ENCODE data around the gene PRR23E.

PRR23E gene

DNA sequence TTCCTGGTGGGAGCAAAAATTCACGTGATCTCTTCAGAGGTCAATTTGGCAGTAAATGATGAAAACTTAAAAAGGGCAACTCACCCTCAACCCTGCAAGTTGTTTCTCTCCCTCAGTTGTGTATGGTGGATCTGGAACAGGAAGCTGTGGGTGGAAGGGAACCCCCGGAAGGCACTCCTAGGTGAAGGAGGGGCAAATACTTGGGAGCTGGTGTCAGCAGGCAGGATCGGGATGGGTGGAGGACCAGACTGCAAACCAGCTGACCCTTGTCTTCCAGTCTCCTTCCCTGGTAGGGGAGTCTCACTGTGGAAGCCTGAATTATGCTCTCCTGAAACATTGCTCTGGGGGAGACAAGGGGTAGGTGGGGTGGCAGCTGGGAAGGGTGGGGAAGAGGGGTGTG lies 33.5 kb downstream of the PRR23E start:
- DNase-seq (ENCODE audit: low read depth, low spot score) = no peak

DNA sequence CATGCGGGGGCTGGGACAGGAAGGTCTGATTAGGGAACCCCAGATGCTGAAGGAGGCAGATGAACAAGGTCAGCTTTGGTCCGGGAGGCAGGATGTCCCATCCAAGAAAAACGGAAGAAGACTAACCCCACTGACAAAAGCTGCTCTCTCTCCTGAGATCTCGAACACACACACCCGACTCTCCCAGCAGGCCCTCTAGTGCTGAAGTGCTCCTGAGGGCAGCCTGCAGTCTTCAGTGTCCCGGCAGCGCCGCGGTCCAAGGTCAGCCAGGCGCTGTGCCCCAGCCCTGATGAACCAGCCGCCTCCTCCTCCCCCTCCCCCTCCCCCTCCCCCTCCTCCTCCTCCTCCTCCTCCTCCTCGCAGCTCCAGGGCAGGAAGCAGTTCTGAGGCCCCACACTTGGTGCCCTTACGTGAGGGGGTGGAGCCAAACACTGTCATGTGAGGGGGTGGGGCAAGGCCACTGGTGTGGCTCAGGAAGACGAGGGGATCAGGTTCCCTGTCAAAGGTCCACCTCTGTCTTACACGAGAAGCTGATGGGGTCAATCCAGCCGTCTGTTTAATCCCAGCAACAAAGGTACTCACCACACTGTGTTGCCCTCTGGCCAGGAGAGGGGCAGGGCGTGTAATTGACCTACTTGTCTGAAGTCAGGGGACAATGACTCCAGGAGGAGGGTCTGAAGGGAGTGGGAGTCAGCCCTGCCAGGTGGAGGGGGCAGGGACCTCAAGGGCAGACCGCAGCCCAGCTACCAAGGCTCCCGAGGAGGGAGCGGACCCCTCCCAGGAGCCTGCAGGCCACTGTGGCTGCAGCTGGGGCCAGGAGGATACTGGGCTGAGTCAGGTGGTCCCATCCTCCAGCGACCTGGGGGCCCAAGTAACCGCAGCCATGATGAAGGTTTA lies 34.3 kb downstream of the PRR23E start:
- no peak for DNase-seq (ENCODE audit: low read depth, low spot score)

DNA sequence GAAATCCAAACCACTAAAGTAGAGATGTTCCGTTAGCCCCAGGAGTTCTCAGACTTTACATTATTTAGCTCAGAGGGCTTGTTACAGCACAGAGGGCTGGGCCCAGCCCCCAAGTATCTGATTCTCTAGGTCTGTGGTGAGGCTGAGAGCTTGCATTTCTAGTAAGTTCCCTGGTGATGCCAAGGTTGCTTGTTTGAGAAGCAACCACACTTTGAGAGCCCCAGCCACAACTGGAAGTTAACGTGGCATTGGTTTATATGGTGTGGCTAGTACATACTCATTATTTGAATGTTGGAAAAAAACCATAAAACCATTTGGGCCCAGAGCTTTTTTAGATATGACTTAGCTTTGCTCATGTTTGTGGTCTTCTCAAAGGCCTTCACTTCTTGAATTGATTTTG lies 35.9 kb downstream of the PRR23E start:
- DNase-seq (ENCODE audit: low read depth, low spot score) = no peak

DNA sequence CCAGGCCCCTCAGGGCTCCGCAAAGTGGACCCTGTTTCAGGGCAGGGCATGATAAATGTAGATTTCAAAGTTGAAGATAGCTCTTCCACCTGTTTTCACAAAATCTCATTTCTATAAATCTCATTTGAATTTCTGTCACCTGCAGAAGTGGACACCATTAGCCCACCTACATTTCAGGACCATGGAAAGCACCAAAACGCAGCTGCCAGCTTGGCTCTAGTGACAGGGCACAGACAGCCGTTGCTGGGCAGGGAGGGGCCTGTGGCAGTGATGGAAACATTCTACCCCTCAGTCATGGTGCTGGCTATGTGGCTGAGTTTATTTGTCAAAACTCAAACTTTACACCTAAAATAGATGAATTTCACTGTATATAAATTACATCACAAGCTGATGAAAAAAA lies 40.4 kb downstream of the PRR23E start:
- no peak for DNase-seq (ENCODE audit: low read depth, low spot score)

GRCh38 chr3:127234778-127235177 lies 41.8 kb downstream of the PRR23E start:
- no peak for DNase-seq (ENCODE audit: low read depth, low spot score)

- DNase-seq (ENCODE audit: low read depth, low spot score) = no peak
These were observed 42.8 kb downstream of the PRR23E start for GRCh38 chr3:127235706-127236105.

- no peak for DNase-seq (ENCODE audit: low read depth, low spot score)
These were observed 44.9 kb downstream of the PRR23E start for GRCh38 chr3:127237835-127238234.

- DNase-seq (ENCODE audit: low read depth, low spot score) = no peak
These were observed 45.7 kb downstream of the PRR23E start for GRCh38 chr3:127238602-127239001.

DNA sequence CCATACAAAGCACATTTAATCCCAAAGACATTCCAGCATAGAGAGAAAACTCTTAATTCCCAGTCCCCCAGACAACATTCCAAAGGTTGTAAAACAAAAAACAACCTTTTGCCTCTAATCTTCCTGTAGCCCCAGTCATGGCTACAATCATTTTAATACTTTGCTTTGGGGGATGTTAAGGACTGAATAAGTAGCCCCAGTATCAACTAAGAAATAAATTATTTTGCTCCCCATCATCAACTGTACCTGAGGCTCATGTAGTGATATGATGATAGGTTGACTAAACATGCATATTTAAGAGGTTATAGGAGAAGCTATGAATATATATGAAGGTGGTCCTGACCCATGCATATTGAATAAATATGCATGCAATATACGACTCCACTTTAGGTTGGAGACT lies 54.4 kb downstream of the PRR23E start:
- DNase-seq (ENCODE audit: low read depth, low spot score) = no peak

Data from activated naive CD8-positive, alpha-beta T cell treated with anti-CD3 and anti-CD28 coated beads, Interleukin-2, amount 50 U/mL, for 16 hours (primary cell).